A549 (cell line): ENCODE data around the gene PRKG1. TPM values are rescaled to one million over a fixed set of nuclear protein-coding genes. Genes with fewer than 3 reads are reported as not detected.

Experiments used
- ATAC-seq, 2 experiments: fragments of 200-7000 bp in 1 of 2; fragments of >200 bp in 1 of 2; cut with Nextera tagmentation in 1 of 2; cut with Tn5 transposase in 1 of 2; 3 replicates each; pipeline versions ENCODE4 v1.8.0 to v1.9.1; 2018 to 2020; ENCODE audit warnings: mild to moderate bottlenecking in 1 of 2, moderate library complexity in 1 of 2
- CTCF ChIA-PET: fragments of 300-600 bp; sonication (Branson Sonifier 250); formaldehyde crosslinking; extraction: SDS; loops from one replicate; lab custom pipeline; 2021; ENCODE audit warnings: antibody characterized with exemption, inconsistent platforms; lab: Yijun Ruan, JAX
- POLR2A ChIA-PET: fragments of 350-600 bp; formaldehyde crosslinking; extraction: SDS; loops from one replicate; lab custom pipeline; 2021; ENCODE audit warnings: antibody characterized with exemption, inconsistent platforms; lab: Yijun Ruan, JAX
- DNase-seq, 2 experiments: peaks; one replicate each; pipeline versions ENCODE4 v3.0.0 to v3.0.0-alpha.2; 2011 to 2016; ENCODE audit warnings: low read depth in 1 of 2, low spot score in 1 of 2
- FAIRE-seq: peaks from 2 replicates; lab custom pipeline; 2011; peaks lifted over from hg19 to GRCh38; lab: Jason Lieb, UNC
- H3K27ac ChIP-seq, 2 experiments: fragments of >200 bp; sonication (Bioruptor Twin); formaldehyde crosslinking; 3 replicates each; pipeline ENCODE4 v1.5.1; 2016 to 2017
- H3K4me1 ChIP-seq: fragments of >200 bp; sonication (Bioruptor Twin); formaldehyde crosslinking; 3 replicates; pipeline ENCODE4 v1.6.1; 2016
- H3K4me2 ChIP-seq: fragments of >200 bp; sonication (Bioruptor Twin); formaldehyde crosslinking; 3 replicates; pipeline ENCODE4 v1.6.1; 2016
- H3K4me3 ChIP-seq: fragments of >200 bp; sonication (Bioruptor Twin); formaldehyde crosslinking; 3 replicates; pipeline ENCODE4 v1.5.1; 2016
- H3K9me3 ChIP-seq: fragments of >200 bp; sonication (Bioruptor Twin); formaldehyde crosslinking; 3 replicates; pipeline ENCODE4 v1.6.1; 2016
- CBX8 ChIP-seq: fragments of 200-600 bp; sonication (generic); IDR thresholded peaks from 2 replicates; pipeline ENCODE4 v1.6.1; 2016
- CHD2 ChIP-seq: fragments of 150-350 bp; IDR thresholded peaks from 2 replicates; pipeline ENCODE4 v1.6.1; 2014; ENCODE audit warnings: low read length; ENCODE audit not compliant: partially characterized antibody
- CHD4 ChIP-seq: fragments of 200-600 bp; sonication (generic); IDR thresholded peaks from 2 replicates; pipeline ENCODE4 v1.6.1; 2016; ENCODE audit warnings: antibody characterized with exemption, mild to moderate bottlenecking, borderline replicate concordance
- EHMT2 ChIP-seq: fragments of 200-600 bp; sonication (generic); IDR thresholded peaks from 2 replicates; pipeline ENCODE4 v1.6.1; 2016; ENCODE audit warnings: antibody characterized with exemption, low read depth, mild to moderate bottlenecking, moderate library complexity
- FOSB ChIP-seq: fragments of 250-450 bp; sonication (Bioruptor Pico); IDR thresholded peaks from 2 replicates; pipeline ENCODE4 v1.5.0; 2020; ENCODE audit warnings: mild to moderate bottlenecking, moderate library complexity
- FOSL2 ChIP-seq, 2 experiments: fragments of 450-650 bp in 1 of 2; fragments of >200 bp in 1 of 2; sonication (Bioruptor Twin) in 1 of 2; formaldehyde crosslinking; IDR thresholded peaks; 2 replicates each; pipeline versions ENCODE4 v1.5.0 to v1.6.1; 2016 to 2020; ENCODE audit warnings: mild to moderate bottlenecking in 1 of 2, moderate library complexity in 1 of 2
- GATA3 ChIP-seq: IDR thresholded peaks from 2 replicates; pipeline ENCODE4 v1.6.1; 2012; ENCODE audit warnings: borderline replicate concordance
- HEYL ChIP-seq: fragments of 250-450 bp; sonication (Bioruptor Pico); IDR thresholded peaks from 2 replicates; pipeline ENCODE4 v1.8.0; 2021; ENCODE audit warnings: mild to moderate bottlenecking, moderate library complexity
- KDM1A ChIP-seq: fragments of 200-600 bp; sonication (generic); IDR thresholded peaks from 2 replicates; pipeline ENCODE4 v1.6.1; 2016; ENCODE audit warnings: low read depth, mild to moderate bottlenecking
- MAFK ChIP-seq: fragments of 450-650 bp; IDR thresholded peaks from 2 replicates; pipeline ENCODE4 v1.6.1; 2014; ENCODE audit not compliant: partially characterized antibody
- MYC ChIP-seq: IDR thresholded peaks from 2 replicates; pipeline ENCODE4 v1.6.1; 2012; ENCODE audit warnings: mild to moderate bottlenecking, inconsistent platforms, low read length, improper control_type of control experiment, borderline replicate concordance
- PHF8 ChIP-seq: fragments of 200-600 bp; sonication (generic); IDR thresholded peaks from 2 replicates; pipeline ENCODE4 v1.6.1; 2016; ENCODE audit warnings: low read depth, mild to moderate bottlenecking, antibody characterized with exemption, moderate library complexity, borderline replicate concordance
- RAD21 ChIP-seq, 2 experiments: fragments of >200 bp in 1 of 2; sonication (Bioruptor Twin) in 1 of 2; formaldehyde crosslinking in 1 of 2; IDR thresholded peaks in 1 of 2; conservative IDR thresholded peaks in 1 of 2; 2 replicates in 1 of 2; 3 replicates in 1 of 2; pipeline ENCODE4 v1.6.1; 2012 to 2018; ENCODE audit warnings: inconsistent platforms in 1 of 2
- RARB ChIP-seq: fragments of 250-450 bp; sonication (Bioruptor Pico); IDR thresholded peaks from 2 replicates; pipeline ENCODE4 v1.8.0; 2021; ENCODE audit warnings: mild to moderate bottlenecking, moderate library complexity
- RCOR1 ChIP-seq: fragments of 150-350 bp; IDR thresholded peaks from 2 replicates; pipeline ENCODE4 v1.6.1; 2014; ENCODE audit warnings: antibody characterized with exemption, low read length, low read depth
- SMC3 ChIP-seq: fragments of >200 bp; sonication (Bioruptor Twin); formaldehyde crosslinking; IDR thresholded peaks from 3 replicates; pipeline ENCODE4 v1.6.1; 2018; ENCODE audit warnings: inconsistent platforms
- SREBF2 ChIP-seq: fragments of 450-650 bp; IDR thresholded peaks from 2 replicates; pipeline ENCODE4 v1.6.1; 2014; ENCODE audit warnings: mild to moderate bottlenecking, moderate library complexity
- TFCP2L1 ChIP-seq: fragments of 250-450 bp; sonication (Bioruptor Pico); IDR thresholded peaks from 2 replicates; pipeline ENCODE4 v1.5.0; 2021; ENCODE audit warnings: mild to moderate bottlenecking
- TP53 ChIP-seq: fragments of 250-450 bp; sonication (Bioruptor Pico); IDR thresholded peaks from 2 replicates; pipeline ENCODE4 v1.5.0; 2021; ENCODE audit warnings: mild to moderate bottlenecking, moderate library complexity
- ZNF302 ChIP-seq: fragments of 250-450 bp; sonication (Bioruptor Pico); IDR thresholded peaks from 2 replicates; pipeline ENCODE4 v1.9.0; 2021; ENCODE audit warnings: inconsistent platforms, mild to moderate bottlenecking, moderate library complexity
- ZSCAN20 ChIP-seq: fragments of 250-450 bp; sonication (Bioruptor Pico); IDR thresholded peaks from 2 replicates; pipeline ENCODE4 v1.8.0; 2022; ENCODE audit warnings: mild to moderate bottlenecking, moderate library complexity
- WGBS: methylation state at CpG from one replicate; pipeline ENCODE4 v1.1.6; 2017; ENCODE audit errors: missing lambda C conversion rate; 5-methylcytosine and 5-hydroxymethylcytosine counted together
- polyA plus RNA-seq, 4 experiments: library from polyadenylated mRNA; depleted of rRNA in 3 of 4; stranded (reverse); fragments of >200 nt; fragmentation: RNase III in 1 of 4; extraction: RNeasy Plus Mini Kit Qiagen cat#74134 plus additional on column Dnase treatment in 1 of 4; gene quantifications; 2 replicates in 3 of 4; 3 replicates in 1 of 4; pipeline ENCODE4 v1.2.3, GENCODE V29; 2011 to 2017
- TF ChIP-seq, protein P1 (sequence below): fragments of 250-450 bp; sonication (Bioruptor Pico); IDR thresholded peaks from 2 replicates; pipeline ENCODE4 v1.5.0; 2020; ENCODE audit warnings: low read depth, mild to moderate bottlenecking, moderate library complexity
- TF ChIP-seq, protein P2 (sequence below): fragments of 200-600 bp; sonication (generic); IDR thresholded peaks from 2 replicates; pipeline ENCODE4 v1.6.1; 2016; ENCODE audit warnings: antibody characterized with exemption, mild to moderate bottlenecking, moderate library complexity
- TF ChIP-seq, protein P3 (sequence below): fragments of >200 bp; sonication (Bioruptor Twin); formaldehyde crosslinking; IDR thresholded peaks from 2 replicates; pipeline ENCODE4 v1.6.1; 2016

The PRKG1 gene
- polyA plus RNA-seq, 2 of the 4 experiments (the other 2 are of a cell fraction): not detected

DNA sequence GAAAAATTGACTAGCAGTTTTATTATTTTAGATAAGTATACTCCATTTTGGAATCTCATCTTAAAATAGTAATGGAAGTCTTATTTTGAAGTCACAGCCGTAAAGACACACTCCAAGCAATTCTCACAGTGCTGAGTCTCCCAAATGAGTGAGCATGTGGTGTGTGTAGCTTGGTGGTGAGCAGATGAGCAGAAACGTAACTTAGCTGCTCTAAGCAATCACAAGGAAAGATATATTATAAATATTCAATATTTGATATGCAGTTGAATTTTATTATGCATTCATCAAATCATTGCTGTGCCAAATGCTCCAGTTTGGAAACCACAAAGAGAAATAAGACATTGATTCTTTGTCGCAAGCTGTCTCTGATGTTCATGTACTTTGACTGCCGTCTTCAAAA lies 563.9 kb downstream of the PRKG1 start:
- CTCF ChIA-PET: no interaction called here
- H3K9me3 ChIP-seq: no peaks in the 10 kb centered on the region
- POLR2A ChIA-PET: no interaction called here
- FAIRE-seq: no peak
- ATAC-seq: no peak
- H3K27ac ChIP-seq: no peak overlapping the region
- no peaks in the 10 kb centered on the region for H3K4me1 ChIP-seq
- no peak for DNase-seq
- WGBS: 37% methylated on average over 4 of the region's 4 CpGs
- H3K4me3 ChIP-seq: no peak overlapping the region
- H3K4me2 ChIP-seq: no peak overlapping the region
- TF ChIP-seq SMC3 (no peak), CHD2 (no peak), EHMT2 (no peak), FOSL2 (IDR thresholded peaks at IDR 0.05) (no peak), FOSL2 (CRISPR knock-in tag; IDR thresholded peaks at IDR 0.05) (no peak), TFCP2L1 (no peak), HEYL (CRISPR knock-in tag) (no peak), CBX8 (no peak), TP53 (CRISPR knock-in tag) (no peak), PHF8 (no peak), MAFK (no peak), CHD4 (no peak), MYC (no peak)
- TF ChIP-seq, protein P1, sequence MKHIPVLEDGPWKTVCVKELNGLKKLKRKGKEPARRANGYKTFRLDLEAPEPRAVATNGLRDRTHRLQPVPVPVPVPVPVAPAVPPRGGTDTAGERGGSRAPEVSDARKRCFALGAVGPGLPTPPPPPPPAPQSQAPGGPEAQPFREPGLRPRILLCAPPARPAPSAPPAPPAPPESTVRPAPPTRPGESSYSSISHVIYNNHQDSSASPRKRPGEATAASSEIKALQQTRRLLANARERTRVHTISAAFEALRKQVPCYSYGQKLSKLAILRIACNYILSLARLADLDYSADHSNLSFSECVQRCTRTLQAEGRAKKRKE: no peak
- TF ChIP-seq, protein P2, sequence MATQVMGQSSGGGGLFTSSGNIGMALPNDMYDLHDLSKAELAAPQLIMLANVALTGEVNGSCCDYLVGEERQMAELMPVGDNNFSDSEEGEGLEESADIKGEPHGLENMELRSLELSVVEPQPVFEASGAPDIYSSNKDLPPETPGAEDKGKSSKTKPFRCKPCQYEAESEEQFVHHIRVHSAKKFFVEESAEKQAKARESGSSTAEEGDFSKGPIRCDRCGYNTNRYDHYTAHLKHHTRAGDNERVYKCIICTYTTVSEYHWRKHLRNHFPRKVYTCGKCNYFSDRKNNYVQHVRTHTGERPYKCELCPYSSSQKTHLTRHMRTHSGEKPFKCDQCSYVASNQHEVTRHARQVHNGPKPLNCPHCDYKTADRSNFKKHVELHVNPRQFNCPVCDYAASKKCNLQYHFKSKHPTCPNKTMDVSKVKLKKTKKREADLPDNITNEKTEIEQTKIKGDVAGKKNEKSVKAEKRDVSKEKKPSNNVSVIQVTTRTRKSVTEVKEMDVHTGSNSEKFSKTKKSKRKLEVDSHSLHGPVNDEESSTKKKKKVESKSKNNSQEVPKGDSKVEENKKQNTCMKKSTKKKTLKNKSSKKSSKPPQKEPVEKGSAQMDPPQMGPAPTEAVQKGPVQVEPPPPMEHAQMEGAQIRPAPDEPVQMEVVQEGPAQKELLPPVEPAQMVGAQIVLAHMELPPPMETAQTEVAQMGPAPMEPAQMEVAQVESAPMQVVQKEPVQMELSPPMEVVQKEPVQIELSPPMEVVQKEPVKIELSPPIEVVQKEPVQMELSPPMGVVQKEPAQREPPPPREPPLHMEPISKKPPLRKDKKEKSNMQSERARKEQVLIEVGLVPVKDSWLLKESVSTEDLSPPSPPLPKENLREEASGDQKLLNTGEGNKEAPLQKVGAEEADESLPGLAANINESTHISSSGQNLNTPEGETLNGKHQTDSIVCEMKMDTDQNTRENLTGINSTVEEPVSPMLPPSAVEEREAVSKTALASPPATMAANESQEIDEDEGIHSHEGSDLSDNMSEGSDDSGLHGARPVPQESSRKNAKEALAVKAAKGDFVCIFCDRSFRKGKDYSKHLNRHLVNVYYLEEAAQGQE: no peak

DNA sequence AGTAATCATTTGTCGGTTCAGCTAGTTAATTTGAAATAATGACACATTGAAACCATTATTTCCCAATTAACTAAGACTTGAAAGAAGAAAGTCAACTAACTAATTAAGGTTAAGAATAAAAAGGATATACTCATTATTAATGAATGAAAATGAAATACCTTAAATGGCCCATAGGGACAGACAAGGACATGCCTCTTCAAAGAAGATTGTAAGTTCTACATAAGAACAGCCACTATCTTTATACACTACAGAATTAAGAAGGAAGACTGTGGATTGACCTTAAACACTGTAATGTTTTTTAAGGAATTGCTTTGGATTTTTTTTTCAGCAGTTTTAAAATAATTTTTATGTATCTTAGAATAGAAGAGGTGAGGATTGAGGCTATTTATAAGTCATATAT lies 564.5 kb downstream of the PRKG1 start:
- no peak for FAIRE-seq
- no peak overlapping the region for H3K4me3 ChIP-seq
- no peak overlapping the region for H3K27ac ChIP-seq
- ChIA-PET POLR2A (no interaction called here), CTCF (interaction anchor here (0.9 kb wide), 1 partner anchor 146 kb away, joined by 6 read pairs; no protein-coding TSS in a partner anchor)
- no peaks in the 10 kb centered on the region for H3K4me1 ChIP-seq
- TF ChIP-seq GATA3 (no peak), HEYL (CRISPR knock-in tag) (no peak), ZNF302 (CRISPR knock-in tag) (no peak), TP53 (CRISPR knock-in tag) (no peak), CHD4 (no peak), RARB (CRISPR knock-in tag) (no peak), FOSB (CRISPR knock-in tag) (no peak), SREBF2 (no peak), RAD21 (conservative IDR thresholded peaks at IDR 0.05 in 1 of 2, IDR thresholded peaks at IDR 0.05 in 1 of 2) (no peak), ZSCAN20 (no peak), KDM1A (no peak), CHD2 (no peak), RCOR1 (no peak)
- TF ChIP-seq, protein P2: no peak
- TF ChIP-seq, protein P3, sequence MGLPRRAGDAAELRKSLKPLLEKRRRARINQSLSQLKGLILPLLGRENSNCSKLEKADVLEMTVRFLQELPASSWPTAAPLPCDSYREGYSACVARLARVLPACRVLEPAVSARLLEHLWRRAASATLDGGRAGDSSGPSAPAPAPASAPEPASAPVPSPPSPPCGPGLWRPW: no peak
- no peak for DNase-seq
- no peaks in the 10 kb centered on the region for H3K9me3 ChIP-seq
- 36% methylated on average over 1 of the region's 1 CpG for WGBS
- no peak overlapping the region for H3K4me2 ChIP-seq
- no peak for ATAC-seq
